Caki2 (cell line): Measurements from ENCODE around the gene INO80B. TPM values are rescaled to one million over a fixed set of nuclear protein-coding genes. Genes with fewer than 3 reads are reported as not detected.
A peak's percentile ranks its signal among the peaks of the same experiment; 100 is the strongest.
"Not testable (repeated sequence)": the region's sequence is repeated elsewhere in the genome, so short reads cannot be mapped to it uniquely, and the experiment has no call there.

Experiments used
- DNase-seq: peaks from one replicate; pipeline ENCODE4 v3.0.0-alpha.2; 2015; ENCODE audit warnings: low read depth
- in situ Hi-C: cut with HindIII; loops from 2 replicates; pipeline ENCODE4 v1.10.0; 2016; ENCODE audit warnings: low sequenced_read_pairs, low pct_unique_long_range_greater_than_20kb, mixed read lengths
- total RNA-seq: library from RNA; depleted of rRNA; stranded (reverse); fragments of >200 nt; shearing (Covaris generic); gene quantifications from 2 replicates; pipeline ENCODE4 v1.2.3, GENCODE V29; 2014; ENCODE audit warnings: low replicate concordance

Gene INO80B
- total RNA-seq, 1 experiment from 2014 or later = 37.7 TPM

DNA sequence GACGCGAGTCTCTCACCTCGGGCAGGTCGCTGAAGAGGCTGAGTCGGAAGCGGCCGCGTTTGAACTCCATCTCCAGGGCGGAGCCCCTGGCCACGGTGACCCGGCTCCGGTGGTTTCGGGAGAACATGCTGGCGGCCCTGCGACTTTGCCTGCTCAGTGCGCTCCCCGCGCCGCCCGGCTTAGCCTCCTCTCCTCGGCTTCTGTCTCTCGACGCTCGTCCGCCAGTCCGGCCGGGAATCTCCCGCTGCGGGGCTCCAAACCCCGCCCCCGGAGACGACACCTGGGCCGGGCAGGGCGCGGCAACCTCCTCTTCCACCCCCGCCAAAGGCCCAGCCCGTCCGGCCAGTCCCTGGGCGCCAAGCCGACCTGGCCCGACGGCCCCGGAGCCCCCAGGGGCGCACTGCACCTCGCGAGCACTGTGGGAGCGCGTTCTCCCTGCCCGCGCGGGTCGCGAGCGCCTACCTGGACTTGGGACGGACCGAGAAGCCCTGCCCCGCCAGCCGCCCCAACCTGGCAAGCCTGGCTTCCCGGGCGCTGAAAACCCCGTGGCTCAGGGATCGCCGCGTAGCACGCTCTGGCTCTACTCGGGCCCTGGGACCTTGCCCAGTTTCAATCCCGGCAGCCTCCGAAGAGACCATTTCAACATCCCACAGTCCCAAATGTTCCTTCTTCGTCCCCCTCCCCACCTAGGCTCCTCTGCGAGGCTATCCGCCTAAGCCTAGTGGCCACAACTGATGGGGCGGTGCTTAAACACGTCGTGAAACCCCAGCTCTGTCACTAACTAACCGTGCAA lies 13.0 kb upstream of the INO80B start, which contains the start of gene RTKN:
TSS of gene RTKN (minus strand) at position 248 of the 793 bp plus-strand sequence. CDS start at position 127, 121 bp downstream.
- in situ Hi-C loops = no loop called here
- DNase-seq = peak; percentile 89

DNA sequence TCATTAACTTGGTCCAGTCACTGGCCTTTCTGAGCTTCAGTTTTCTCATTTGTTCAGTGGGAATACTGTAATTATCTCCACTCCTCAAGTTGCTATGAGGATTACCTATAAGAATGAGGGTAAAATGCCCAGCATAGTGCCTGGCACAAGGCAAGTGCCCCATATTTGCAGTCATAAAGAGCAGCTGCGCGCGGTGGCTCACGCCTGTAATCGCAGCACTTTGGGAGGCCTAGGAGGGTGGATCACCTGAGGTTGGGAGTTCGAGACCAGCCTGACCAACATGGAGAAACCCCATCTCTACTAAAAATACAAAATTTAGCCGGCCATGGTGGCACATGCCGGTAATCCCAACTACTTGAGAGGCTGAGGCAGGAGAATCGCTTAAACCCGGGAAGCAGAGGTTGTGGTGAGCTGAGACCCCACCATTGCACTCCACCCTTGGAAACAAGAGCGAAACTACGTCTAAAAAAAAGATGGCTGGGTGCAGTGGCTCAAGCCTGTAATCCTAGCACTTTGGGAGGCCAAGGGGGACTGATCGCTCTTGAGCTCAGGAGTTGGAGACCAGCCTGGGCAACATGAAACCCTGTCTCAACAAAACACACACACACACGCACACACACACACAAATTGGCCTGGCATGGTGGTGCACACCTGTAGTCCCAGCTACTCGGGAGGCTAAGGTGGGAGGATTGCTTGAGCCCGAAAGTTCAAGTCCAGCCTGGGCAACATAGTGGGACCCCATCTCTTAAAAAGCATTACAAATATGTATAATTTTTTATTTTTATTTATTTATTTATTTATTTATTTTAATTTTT lies 12.2 kb upstream of the INO80B start:
- DNase-seq, in situ Hi-C loops: not testable (repeated sequence)

DNA sequence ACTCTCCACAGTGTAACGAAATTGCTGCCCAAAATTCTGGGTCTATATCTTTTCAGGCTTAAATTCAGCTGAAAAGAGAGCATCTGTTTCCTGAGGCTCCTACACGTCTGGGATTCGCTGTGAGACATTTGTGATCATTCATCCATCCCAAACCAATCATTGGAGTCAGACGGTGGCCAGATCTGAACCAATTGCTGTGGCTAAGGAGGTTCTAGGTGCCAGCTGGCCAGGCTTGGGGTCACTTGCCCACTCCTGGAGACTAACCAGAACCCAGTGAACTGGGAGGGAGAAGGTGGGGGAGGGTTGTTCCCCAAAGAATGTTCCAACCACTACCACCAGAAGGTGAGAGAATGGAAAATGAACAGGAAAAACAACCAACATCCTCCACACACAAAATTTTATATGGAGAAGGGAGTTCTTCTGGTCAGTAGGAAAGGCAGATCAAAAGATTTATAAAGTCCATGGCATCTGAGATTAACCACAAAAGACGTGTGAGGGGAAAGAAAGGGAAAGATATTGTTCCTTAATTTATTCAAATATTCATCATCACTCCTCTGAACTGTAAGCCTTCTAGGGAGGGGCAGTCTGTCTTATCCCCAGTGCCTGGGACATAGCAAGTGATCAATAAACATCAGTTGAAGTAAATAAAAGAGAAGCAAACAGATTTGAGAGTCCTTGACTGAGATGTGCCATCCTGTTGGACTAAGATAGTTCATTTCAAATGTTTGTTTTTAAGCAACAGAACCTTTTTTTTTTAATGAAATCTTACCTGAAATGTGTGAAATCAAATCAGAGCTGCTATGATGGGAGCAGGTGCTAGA lies 10.2 kb upstream of the INO80B start:
- DNase-seq = no peak
- in situ Hi-C loops = no loop called here

DNA sequence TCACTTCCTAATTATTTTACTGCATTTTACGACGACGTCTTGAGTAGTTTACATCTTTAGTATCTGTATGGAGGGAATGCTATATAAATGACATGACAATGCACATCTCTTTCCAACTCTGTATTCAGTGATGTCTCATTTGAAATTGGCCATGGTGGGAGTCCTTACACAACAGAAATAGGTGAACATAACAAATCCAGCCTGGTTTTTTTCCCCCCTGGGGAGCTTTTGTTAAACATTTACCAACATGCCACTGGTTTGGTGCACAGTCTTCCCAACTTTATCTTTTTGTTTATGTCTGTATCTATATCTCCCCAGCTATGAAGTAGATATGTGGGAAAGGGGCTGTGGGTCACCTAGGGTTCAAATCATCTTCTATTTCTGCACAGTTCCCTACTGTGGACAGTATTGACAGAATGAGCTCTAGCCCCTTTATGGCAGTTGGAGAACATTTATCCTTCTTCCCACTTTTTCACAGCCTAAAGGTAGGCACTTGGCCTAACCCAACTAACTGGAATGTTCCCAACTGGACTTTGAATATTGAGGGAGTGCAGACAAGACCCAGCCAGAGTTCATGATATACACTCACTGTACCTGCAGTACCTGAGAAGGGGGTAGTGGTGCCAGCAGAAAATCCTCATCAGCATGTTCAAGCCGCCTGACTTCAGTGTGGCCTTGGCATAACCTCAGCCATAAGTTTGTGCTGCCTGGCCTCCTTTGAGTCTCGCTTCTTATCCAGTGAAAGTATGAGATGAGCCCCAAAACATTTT lies 7.5 kb upstream of the INO80B start:
- in situ Hi-C loops = no loop called here
- no peak for DNase-seq

DNA sequence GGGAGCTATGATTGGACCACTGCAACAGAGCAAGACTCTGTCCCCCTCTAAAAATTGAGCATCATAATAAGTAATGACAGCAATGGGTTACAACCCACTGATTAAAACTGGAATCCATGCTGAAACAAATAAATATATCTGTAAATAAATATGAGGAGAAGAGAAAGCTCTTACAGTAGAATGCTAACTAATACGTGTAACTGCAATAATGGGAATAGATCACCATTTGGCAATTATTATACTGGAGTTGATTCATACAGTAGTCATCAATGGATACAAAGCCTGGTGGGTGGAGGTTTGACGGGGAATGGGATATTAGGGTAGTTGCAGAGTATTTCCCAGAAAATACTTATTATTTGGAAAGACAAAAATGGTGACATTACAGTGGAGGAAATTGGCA lies 6.1 kb upstream of the INO80B start:
- in situ Hi-C loops = no loop called here
- no peak for DNase-seq

DNA sequence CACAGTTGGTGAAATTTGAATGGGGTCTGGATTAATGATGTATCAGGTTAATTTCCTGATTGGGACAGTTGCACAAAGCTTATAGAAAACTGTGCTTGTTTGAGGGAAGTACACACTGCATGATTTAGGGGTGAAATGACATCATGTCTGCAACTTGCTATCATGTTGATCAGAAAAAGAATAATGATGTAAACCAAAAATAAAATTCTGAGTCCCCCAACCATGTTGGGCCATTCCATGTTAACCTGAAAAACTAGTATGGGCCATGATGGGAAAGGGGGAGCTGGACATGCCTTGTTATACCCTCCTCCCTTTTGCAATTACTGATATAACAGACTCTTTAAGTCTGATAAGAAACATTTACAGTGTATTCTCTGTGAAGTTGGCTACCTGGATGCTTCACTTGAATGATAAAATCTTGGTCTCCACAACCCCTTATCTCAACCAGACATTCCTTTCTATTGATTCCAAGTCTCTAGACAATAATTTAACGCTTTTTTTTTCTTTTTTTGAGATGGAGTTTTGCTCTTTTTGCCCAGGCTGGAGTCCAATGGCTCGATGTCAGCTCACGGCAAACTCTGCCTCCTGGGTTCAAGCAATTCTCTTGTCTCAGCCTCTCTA lies 4.2 kb upstream of the INO80B start:
- in situ Hi-C loops = no loop called here

DNA sequence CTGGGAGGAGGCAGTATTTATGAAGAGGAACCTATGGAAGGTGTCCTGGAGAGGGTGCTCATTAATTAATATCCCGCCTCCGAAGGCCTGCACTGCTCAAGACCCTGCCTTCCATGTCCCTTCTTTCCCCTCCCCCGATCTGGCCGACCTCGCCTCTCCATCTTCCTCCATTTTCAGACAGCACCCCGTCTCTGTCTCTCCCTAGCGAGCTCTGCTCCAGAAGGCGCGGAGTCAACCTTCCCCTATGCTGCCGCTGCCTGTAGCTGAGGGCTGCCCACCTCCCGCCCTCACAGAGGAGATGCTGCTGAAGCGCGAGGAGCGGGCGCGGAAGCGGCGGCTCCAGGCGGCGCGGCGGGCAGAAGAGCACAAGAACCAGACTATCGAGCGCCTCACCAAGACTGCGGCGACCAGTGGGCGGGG lies 2.3 kb downstream of the INO80B start:
- in situ Hi-C loops = no loop called here
- no peak for DNase-seq

More for the DNA sequence above, 4.2 kb upstream of the INO80B start:
- DNase-seq = no peak

DNA sequence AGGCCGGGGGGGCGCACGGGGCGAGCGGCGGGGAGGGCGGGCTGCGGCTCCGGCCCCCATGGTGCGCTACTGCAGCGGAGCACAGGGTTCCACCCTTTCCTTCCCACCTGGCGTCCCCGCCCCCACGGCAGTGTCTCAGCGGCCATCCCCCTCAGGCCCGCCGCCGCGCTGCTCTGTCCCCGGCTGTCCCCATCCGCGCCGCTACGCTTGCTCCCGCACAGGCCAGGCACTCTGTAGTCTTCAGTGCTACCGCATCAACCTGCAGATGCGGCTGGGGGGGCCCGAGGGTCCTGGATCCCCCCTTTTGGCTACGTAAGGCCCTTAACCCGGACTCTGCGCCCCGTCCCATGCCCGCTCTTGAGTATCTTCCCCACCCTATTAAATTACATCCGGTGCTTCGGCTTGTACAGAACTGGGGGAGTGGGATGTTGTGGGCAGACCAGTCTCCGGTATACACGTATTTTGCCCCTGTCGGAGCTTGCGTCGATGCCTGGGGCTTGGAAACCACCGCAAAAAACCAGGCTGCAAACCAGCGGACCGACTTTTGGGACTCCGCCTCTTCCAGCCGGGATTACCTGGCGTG lies 2.8 kb downstream of the INO80B start:
- DNase-seq = no peak
- in situ Hi-C loops = no loop called here

DNA sequence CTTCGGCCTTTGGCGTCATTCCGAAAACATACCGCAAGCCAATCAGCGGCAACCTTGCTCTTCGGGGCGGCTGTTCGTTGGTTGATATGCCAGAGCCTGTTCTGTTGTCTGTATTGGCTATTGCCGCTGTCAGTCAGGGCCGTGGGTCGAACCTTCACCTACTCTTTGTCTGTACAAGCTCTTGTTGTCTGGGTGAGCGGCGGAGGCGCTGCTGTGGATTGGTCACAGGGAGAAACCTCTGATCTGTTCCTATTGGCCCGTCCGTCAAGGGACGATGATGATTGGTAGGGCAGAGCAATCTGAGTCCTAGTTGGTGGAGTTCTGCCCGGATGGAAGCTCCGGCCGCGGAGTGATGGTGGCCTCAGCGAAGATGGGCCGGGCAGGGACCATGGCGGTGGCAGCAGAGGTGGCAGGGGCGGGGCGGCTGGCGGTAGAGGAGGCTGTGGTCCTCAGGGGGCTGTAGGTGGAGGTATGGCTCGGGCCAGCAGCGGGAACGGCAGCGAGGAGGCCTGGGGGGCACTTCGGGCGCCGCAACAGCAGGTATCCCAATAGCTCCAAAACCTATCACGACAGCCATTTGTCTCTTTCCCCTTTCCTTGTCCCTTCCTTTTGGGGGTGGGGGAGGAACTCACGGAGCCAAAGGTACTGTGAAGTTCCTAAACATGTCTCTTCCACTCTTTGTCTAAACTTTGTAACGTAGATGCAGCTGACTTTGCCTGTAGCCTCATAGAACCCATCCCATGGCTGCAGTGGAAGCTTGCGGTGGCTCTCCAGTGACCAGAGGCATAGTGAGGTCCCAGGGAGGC lies 3.4 kb downstream of the INO80B start, which contains the start of gene WBP1:
TSS of gene WBP1 (plus strand) at position 307 of the 806 bp plus-strand sequence. CDS start at position 472, 165 bp downstream.
- peak; percentile 100 for DNase-seq
- in situ Hi-C loops = no loop called here

DNA sequence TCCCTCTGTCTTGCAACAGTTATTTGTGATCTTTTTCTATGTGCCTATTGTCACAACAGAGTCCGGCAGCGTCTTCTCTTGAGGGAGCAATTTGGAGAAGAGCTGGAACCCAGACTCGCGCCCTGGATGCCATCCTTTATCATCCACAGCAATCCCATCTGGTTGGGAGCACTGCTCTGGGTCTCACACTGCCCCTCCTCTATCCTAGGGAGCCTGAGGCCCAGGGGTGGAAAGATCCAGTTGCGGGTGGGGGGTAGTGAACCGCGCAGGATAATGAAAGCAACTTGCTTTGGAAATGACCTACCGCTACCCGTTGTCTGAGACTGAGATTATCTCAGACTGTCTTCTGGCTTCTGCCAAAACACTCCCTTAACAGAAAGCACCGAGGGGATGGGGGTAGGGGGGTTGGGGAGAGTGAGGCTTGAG lies 4.1 kb downstream of the INO80B start:
- DNase-seq = no peak
- in situ Hi-C loops = no loop called here

DNA sequence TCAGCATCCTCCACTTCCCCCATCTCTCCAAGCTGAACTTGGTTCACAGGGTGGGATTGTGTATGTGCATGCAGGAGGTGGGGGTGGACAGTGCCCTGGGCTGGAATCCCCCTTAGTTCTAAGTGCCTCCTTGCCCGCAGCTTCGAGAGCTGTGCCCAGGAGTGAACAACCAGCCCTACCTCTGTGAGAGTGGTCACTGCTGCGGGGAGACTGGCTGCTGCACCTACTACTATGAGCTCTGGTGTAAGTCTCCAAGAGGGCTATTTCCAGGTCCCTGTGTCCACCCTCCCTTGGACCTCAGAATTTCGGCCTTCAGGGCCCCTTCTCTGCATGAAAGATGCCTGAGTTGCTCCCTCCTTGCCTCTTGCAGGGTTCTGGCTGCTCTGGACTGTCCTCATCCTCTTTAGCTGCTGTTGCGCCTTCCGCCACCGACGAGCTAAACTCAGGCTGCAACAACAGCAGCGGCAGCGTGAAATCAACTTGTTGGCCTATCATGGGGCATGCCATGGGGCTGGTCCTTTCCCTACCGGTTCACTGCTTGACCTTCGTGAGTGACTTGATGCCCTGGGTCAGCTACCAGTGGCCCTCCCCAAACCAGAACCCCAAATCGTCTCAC lies 4.7 kb downstream of the INO80B start:
- in situ Hi-C loops, DNase-seq: not testable (repeated sequence)

DNA sequence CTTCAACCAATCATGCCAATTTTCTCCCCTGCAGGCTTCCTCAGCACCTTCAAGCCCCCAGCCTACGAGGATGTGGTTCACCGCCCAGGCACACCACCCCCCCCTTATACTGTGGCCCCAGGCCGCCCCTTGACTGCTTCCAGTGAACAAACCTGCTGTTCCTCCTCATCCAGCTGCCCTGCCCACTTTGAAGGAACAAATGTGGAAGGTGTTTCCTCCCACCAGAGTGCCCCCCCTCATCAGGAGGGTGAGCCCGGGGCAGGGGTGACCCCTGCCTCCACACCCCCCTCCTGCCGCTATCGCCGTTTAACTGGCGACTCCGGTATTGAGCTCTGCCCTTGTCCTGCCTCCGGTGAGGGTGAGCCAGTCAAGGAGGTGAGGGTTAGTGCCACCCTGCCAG lies 5.3 kb downstream of the INO80B start:
- DNase-seq, in situ Hi-C loops: not testable (repeated sequence)

DNA sequence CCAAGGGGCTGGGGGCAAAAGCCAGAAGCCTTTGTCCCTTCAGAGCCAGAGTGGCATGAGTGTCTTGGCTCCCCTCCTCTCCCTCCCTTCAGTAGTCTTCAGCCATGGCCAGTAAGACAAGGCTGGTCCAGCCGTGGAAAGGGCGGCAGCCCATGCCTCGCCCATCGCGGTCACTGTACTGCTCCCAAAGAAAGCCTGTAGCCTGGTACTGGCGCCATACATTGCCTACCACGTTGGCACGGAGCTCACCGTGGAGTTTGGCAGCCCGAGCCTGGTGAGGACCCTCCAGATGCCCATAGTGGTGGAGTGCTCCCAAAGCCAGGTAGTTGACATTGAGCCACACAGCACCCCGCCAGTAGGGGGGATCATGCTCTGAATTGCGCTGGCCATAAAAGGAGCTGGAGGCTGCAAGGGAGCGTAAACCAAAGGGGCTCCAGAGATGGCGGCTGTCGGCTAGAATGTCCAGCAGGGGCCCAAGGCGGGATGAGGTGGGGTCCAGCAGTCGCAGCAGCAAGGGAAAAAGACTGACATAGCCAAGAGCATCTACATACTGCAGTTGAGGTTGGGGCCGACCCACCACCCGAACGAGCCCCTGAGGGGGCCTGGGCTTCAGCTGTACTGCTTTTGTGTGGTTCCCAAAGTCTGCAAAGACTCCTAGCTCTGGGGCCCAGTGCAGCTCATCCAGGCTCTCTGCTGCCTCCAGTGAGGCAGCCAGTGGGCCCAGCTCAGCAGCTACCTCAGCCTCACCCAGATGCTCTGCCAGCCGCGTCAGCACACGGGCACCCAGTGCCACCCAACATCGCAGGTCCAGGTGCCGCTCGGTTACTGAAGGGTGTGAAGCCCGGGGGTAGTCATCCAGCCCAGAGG lies 6.5 kb downstream of the INO80B start:
- DNase-seq = no peak
- in situ Hi-C loops = no loop called here

DNA sequence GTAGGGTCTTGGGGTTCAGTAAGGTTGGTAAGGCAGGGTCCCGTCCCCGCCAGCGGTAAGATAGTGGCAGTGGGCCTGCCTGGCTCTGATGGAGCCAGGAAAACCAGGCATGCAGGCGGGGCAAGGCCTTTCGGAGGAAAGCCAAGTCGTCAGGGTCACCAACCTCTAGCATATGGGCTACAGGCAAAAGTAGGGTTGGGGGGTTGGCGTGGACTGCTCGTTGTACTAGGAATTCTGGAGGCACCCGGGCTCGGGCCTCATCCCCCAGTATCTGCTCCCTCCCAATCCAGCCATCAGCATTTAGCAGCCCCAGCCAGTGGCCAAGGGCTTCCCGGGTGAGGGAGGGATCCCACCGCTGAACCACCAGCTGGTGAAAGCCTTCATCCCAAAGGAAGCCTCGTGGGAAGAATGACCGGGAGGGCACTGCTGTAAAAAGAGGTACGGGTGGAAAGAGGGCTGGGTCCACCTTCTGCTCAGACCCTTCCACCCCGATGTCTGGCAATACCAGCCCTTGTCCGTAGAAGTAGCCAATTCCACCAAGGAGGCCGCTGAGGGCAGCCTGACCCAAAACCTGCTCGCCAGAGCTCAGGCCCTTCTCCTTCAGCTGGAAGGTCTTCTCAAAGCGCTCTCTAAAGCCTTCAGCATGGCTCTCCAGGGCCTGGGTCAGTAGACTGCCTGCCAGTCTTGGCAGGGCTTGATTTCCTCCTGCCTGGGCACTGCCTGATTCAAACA lies 7.3 kb downstream of the INO80B start:
- no peak for DNase-seq
- in situ Hi-C loops = no loop called here
